HG02642 (cell line): ENCODE measurements around the gene NUDT21.
"Not testable (repeated sequence)": the region's sequence is repeated elsewhere in the genome, so short reads cannot be mapped to it uniquely, and the experiment has no call there.

Experiments
- ATAC-seq: cut with Tn5 transposase; IDR thresholded peaks from one replicate; pipeline ENCODE4 v1.9.1; 2021; ENCODE audit warnings: mild to moderate bottlenecking; ENCODE audit not compliant: unreplicated experiment, poor library complexity

Gene NUDT21

GRCh38 chr16:56421313-56421712 lies 29.8 kb downstream of the NUDT21 start:
- ATAC-seq: no peak

DNA sequence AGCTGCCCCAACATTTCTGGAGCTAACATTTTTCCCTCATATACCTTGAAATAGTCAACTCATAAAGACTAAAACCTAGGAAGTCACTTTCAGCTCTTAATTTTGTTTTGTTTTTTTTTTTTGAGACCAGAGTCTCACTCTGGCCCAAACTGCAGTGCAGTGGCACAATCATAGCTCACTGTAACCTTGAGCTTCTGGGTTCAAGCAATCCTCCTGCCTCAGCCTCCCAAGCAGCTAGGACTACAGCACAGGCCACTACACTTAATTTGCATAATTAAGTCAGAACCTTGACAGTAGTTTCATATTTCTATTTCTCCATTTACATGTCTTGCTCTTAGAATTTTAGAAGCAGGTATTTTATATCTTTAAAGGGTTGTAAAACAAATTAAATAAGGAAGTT lies 30.5 kb downstream of the NUDT21 start:
- no peak for ATAC-seq

GRCh38 chr16:56419740-56420548 lies 31.2 kb downstream of the NUDT21 start:
- no peak for ATAC-seq

DNA sequence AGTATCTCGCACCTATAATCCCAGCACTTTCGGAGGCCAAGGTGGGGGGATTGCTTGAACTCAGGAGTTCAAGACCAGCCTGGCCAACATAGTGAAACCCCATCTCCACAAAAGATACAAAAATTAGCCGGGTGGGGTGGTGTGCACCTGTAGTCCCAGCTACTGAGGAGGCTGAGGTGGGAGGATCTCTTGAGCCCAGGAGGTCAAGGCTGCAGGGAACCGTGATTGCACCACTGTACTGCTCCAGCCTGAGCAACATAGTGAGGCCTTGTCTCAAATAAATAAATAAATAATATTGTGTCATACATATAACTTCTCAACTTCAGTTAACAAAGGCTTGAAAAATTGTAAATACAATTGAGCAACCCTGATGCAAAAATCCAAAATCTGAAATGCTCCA lies 34.0 kb downstream of the NUDT21 start:
- ATAC-seq: no peak

DNA sequence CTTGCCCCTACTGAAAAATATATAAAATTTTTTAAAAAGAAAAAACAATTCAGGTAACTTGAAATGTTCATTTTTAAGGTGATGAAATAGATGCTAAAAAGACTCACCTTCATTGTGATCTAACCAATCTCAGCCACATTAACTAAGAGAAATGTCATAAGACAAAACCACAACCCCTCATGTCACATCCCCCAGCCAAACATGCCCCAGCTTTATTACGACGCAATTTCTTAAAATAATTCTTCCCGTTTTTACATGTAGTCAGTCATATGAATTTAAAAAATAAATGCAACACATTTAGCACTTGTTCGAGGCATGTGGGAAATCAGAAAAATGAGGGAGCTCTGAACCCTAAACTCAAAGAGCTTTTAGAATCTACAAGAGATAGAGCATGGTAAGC lies 35.3 kb downstream of the NUDT21 start:
- ATAC-seq: no peak

- ATAC-seq: no peak
These were observed 36.8 kb downstream of the NUDT21 start for GRCh38 chr16:56414366-56414765.

DNA sequence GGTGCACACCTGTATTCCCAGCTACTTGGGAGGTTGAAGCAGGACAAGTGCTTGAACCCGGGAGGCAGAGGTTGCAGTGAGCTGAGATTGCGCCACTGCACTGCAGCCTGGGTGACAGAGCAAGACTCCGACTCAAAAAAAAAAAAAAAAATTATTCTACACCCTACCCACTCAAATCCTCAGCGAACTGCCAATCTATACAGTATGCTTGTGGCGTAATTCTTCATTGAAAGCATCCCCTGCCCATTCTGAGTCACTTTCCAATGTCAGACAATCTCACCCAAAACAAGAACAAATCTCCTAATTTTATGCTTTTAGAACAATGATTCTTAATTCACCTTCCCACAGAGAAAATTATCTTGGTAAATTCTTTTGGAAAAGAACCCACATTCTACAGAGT lies 37.8 kb downstream of the NUDT21 start:
- ATAC-seq: no peak

- no peak for ATAC-seq
These were observed 39.5 kb downstream of the NUDT21 start for GRCh38 chr16:56411624-56412023.

GRCh38 chr16:56411123-56411522 lies 40.0 kb downstream of the NUDT21 start:
- ATAC-seq: no peak

DNA sequence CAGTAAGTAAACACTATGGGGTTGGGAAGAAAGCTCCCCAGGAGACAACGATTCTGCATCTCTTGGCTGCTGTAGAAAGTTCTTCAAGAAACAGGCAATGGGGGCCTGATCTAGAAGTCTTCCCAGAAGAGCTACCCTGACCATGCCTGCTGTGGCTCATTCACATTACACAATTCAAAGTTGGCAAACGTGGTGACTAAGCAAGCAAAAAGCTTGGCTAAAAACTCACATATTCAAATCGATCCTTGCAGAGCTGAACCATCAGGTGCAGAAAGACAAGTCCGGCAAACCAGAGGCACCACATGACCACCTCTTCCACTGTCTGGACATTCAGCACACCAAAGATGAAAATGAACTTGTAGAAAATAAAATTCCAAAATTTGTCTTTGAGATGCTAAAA lies 41.9 kb downstream of the NUDT21 start:
- ATAC-seq: no peak

- ATAC-seq: no peak
These were observed 42.6 kb downstream of the NUDT21 start for GRCh38 chr16:56408379-56409098.

- no peak for ATAC-seq
These were observed 45.0 kb downstream of the NUDT21 start for GRCh38 chr16:56405977-56406672.

DNA sequence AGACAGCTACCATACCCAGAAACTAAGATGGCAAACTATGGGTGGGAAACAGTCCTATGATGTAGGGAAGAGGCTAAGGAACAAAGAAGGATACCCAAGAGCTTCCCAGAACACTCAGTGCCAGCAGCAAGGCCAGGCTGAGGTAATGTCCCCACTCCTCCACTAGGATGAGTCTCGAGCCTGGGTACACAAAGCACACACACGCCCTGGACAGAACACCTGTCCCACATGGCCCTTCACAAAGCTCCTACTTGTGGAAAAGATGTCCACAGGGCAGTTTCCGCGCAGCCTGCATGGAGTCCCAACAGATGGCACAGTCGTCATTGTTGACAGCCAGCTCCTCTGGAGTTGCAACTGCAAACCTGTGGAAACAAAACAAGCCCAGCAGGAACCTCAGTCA lies 49.6 kb downstream of the NUDT21 start:
- peak; percentile 63 for ATAC-seq

DNA sequence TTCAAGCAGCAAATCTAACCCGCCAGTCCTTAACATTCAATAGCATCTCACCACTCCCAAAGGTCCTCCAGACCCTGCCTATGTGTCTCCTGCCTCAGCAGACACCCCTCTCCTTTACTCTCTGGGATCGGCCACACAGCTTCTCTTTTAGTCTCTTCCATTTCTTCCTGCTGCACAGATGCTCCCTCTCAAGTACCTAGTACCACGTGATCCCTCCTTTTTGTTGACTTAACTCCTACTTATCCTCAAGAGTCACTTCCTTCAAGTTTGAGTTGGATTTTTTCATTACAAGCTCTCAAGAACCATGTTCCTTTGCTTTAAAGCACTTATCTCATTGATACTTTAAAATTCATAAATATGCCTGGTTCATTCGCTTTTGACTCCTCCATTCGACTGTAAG lies 50.7 kb downstream of the NUDT21 start:
- no peak for ATAC-seq

GRCh38 chr16:56399486-56399885 lies 51.6 kb downstream of the NUDT21 start:
- no peak for ATAC-seq

DNA sequence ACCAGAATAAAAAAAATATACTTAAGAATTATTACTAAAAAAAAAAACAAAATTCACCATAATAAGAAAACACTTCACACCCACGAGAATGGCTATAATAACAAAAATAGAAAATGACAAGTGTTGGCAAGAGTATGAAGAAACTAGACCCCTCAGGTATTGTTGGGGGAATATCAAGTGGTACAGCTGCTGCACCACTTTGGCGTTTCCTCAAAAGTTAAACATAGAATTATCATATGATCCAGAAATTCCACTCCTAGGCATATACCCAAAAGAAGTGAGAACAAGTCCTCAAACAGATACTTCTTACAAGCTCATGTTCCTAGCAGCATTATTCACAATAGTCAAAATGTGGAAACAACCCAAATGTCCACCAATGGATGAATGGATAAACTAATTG lies 52.1 kb downstream of the NUDT21 start:
- ATAC-seq: no peak

DNA sequence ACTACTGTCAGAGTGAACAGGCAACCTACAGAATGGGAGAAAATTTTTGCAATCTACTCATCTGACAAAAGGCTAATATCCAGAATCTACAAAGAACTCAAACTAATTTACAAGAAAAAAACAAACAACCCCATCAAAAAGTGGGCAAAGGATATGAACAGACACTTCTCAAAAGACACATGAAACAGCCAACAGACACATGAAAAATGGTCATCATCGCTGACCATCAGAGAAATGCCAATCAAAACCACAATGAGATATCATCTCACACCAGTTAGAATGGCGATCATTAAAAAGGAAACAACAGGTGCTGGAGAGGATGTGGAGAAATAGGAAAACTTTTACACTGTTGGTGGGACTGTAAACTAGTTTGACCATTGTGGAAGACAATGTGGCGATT lies 54.4 kb downstream of the NUDT21 start:
- ATAC-seq: not testable (repeated sequence)

DNA sequence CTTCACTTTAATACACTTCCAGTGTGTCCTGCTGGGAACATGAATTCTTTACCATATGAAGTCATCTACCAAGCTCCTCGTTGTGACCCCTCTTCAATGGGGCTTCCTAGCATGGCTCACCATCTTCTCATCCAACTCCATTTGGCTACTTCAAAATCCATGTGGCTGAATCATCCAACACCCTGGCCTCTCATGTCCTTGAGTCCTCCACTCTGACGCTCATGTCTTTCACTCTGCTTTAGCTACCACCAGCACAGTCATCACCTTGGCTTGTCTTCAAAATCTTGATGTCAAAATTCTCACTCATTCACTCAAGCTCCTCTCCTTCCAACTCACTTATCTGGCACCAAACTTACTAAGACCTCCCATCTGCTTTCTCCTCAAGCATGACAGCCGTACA lies 61.6 kb downstream of the NUDT21 start:
- no peak for ATAC-seq

DNA sequence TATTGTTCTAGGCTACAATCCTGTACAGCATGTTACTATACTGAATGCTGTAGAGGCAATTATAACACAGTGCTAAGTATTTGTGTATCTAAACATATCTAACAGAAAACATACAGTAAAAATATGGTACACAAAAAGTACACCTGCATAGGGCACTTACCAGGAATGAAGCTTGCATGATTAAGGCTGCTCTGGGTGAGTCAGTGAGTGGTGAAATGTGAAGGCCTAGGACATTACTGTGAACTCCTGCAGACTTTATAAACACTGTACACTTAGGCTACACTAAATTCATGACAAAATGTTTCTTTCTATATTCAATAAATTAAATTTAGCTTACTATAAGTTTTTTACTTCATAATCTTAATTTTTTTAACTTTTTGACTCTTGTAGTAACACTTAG lies 62.9 kb downstream of the NUDT21 start:
- no peak for ATAC-seq

DNA sequence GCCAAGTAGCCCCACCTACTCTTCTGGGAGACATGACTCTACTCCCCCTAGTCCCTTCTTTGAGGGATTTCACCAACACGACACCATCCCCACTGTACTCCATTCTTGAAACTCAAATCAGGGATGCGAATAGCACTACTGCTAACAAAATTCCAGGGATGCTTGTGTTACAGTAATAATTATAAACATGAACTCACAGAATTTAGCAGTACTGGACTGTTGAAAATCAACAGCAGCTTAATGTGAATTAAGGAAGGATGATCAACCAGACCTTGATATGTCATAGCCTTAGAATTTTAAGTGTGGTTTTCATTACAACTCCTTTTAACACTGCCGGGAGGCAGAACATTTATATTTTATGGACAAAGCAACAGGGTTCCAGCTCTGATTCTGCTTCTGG lies 63.7 kb downstream of the NUDT21 start:
- no peak for ATAC-seq

DNA sequence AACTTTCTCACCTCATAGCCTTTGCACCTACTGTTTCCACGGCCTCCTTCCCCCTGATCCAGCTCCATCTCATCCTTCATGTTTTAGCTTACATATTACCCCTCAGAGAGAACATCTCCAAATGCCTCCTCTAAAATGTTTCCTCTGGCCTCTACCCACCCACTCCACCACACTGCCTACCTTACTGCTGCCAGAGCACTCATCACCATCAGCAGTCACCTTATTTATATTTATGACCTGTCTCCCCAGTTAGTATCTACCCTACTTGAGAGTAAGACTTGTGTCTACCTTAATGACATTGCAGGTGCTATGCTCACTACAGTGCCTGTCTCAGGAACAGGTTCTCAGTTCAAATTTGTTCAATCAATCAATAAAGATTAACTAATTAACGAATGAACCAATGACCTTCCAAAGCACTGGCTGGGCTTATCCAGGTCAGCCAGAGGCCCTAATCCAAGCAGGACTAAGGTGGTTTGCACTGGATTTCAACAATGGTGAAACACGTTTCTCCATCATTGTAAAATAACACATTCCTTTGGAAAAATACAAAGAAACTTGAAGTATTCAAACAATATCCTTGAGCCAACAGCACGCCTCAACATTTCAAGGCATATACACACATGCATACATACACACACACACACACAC lies 66.9 kb downstream of the NUDT21 start:
- no peak for ATAC-seq
